Parathyroid adenoma (tissue), 2 donors: ENCODE measurements around the gene RANBP9.

Source experiments
- H2AFZ ChIP-seq: fragments of 300-600 bp; sonication (generic); one replicate; pipeline ENCODE4 v1.7.0; 2017; ENCODE audit warnings: antibody characterized with exemption, mild to moderate bottlenecking
- H3K27ac ChIP-seq: fragments of 300-600 bp; sonication (generic); one replicate; pipeline ENCODE4 v1.7.0; 2017
- H3K27me3 ChIP-seq: fragments of 300-600 bp; sonication (generic); one replicate; pipeline ENCODE4 v1.7.0; 2017; ENCODE audit warnings: low read length; ENCODE audit not compliant: control insufficient read depth, insufficient read depth
- H3K36me3 ChIP-seq: fragments of 300-600 bp; sonication (generic); one replicate; pipeline ENCODE4 v1.7.0; 2017; ENCODE audit warnings: low read length; ENCODE audit not compliant: control insufficient read depth, insufficient read depth
- H3K4me1 ChIP-seq: fragments of 300-600 bp; sonication (generic); one replicate; pipeline ENCODE4 v1.7.0; 2017; ENCODE audit warnings: control low read depth
- H3K4me2 ChIP-seq: fragments of 300-600 bp; sonication (generic); one replicate; pipeline ENCODE4 v1.7.0; 2017; ENCODE audit warnings: low read length
- H3K4me3 ChIP-seq: fragments of 300-600 bp; sonication (generic); one replicate; pipeline ENCODE4 v1.7.0; 2017; ENCODE audit warnings: low read depth, low read length
- H3K79me2 ChIP-seq: fragments of 300-600 bp; sonication (generic); one replicate; pipeline ENCODE4 v1.7.0; 2017; ENCODE audit warnings: control low read depth
- H3K9ac ChIP-seq: fragments of 300-600 bp; sonication (generic); one replicate; pipeline ENCODE4 v1.7.0; 2017; ENCODE audit warnings: mild to moderate bottlenecking
- H3K9me3 ChIP-seq: fragments of 300-600 bp; sonication (generic); one replicate; pipeline ENCODE4 v1.7.0; 2017; ENCODE audit warnings: low read length; ENCODE audit not compliant: control insufficient read depth
- TF ChIP-seq, protein P1 (sequence below): fragments of 300-600 bp; sonication (generic); IDR thresholded peaks from one replicate; pipeline ENCODE4 v1.7.0; 2017; ENCODE audit warnings: antibody characterized with exemption, mild to moderate bottlenecking
- donor health status: primary hyperparathyroidism.

The RANBP9 gene

DNA sequence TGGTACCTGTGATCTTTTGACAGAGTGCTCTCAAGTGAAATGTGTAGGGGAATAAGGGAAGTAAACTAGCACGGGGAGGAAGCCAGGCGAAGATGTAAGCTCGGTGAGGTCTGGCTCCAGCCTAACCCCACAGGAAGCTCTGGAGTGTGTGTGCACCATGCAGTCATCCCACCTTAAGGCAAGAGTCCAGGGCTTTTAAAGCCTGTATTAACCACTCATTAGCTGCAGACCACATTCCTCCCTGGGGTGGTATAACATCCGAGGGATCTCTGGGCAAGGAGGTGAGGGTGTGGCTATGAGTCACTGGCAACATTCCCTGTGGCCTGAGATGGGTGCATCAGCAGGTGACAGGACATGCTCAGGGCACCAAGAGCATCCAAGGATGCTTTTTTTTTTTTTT is 12.5 kb upstream of the RANBP9 start:
- Histone ChIP-seq H3K36me3 (no peaks in the 10 kb centered on the region), H3K27me3 (no peaks in the 10 kb centered on the region), H3K79me2 (no peaks in the 10 kb centered on the region), H3K4me3 (no peak overlapping the region), H3K9ac (no peak overlapping the region), H2AFZ (no peak overlapping the region), H3K27ac (no peak overlapping the region), H3K9me3 (no peaks in the 10 kb centered on the region), H3K4me2 (no peak overlapping the region), H3K4me1 (no peaks in the 10 kb centered on the region)
- TF ChIP-seq, protein P1, sequence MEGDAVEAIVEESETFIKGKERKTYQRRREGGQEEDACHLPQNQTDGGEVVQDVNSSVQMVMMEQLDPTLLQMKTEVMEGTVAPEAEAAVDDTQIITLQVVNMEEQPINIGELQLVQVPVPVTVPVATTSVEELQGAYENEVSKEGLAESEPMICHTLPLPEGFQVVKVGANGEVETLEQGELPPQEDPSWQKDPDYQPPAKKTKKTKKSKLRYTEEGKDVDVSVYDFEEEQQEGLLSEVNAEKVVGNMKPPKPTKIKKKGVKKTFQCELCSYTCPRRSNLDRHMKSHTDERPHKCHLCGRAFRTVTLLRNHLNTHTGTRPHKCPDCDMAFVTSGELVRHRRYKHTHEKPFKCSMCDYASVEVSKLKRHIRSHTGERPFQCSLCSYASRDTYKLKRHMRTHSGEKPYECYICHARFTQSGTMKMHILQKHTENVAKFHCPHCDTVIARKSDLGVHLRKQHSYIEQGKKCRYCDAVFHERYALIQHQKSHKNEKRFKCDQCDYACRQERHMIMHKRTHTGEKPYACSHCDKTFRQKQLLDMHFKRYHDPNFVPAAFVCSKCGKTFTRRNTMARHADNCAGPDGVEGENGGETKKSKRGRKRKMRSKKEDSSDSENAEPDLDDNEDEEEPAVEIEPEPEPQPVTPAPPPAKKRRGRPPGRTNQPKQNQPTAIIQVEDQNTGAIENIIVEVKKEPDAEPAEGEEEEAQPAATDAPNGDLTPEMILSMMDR, result no peak

DNA sequence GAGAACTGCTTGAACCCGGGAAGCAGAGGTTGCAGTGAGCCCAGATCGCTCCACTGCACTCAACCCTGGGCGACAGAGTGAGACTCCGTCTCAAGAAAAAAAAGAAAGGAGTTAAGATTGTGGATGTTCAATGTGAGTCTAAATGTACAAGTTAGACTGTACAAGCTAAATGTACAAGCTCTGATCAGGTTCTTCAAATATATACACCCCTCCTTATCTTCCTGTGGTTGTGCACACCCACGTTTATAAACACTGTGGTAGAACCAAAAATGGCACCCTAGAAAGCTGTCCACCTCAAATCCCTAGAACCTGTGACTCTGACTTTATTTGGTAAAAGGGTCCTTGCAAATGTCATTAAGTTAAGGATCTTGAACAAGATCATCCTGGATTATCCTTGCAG is 11.2 kb upstream of the RANBP9 start:
- no peaks in the 10 kb centered on the region for H3K36me3 ChIP-seq
- no peaks in the 10 kb centered on the region for H3K27me3 ChIP-seq
- TF ChIP-seq, protein P1, result no peak
- H3K27ac ChIP-seq, result no peak overlapping the region
- no peaks in the 10 kb centered on the region for H3K79me2 ChIP-seq
- H3K9me3 ChIP-seq, result no peaks in the 10 kb centered on the region
- no peak overlapping the region for H3K9ac ChIP-seq
- H3K4me1 ChIP-seq, result no peaks in the 10 kb centered on the region
- H2AFZ ChIP-seq, result no peak overlapping the region
- no peak overlapping the region for H3K4me2 ChIP-seq
- no peak overlapping the region for H3K4me3 ChIP-seq

DNA sequence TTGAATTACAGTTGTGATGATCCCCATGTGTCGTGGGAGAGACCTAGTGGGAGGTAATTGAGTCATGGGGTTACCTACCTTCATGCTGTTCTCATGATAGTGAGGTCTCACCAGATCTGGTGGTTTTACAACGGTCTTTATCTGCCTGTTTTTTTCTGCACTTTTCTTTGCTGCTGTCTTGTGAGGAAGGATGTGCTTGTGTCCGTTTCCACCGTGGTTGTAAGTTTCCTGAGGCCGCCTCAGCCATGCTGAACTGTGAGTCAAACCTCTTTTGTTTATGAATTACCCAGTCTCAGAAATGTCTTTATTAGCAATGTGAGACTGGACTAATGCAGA is 6.5 kb upstream of the RANBP9 start:
- H3K27ac ChIP-seq, result no peak overlapping the region

DNA sequence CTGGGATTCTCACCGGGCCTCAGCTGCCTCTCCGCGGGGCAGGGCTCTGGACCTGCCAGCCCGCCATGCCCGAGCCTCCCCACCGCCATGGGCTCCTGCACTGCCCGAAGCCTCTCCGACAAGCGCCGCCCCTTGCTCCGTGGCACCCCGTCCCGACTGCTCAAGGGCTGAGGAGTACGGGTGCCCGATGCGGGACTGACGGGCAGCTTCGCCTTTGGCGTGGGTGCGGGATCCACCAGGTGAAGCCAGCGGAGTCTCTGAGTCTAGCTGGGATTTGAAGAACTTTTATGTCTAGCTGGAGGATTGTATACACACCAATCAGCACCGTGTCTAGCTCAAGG is 5.3 kb upstream of the RANBP9 start:
- Histone ChIP-seq H3K27ac (no peak overlapping the region), H3K27me3 (no peaks in the 10 kb centered on the region), H3K79me2 (no peaks in the 10 kb centered on the region), H3K4me2 (no peak overlapping the region), H3K4me1 (no peaks in the 10 kb centered on the region), H3K9ac (no peak overlapping the region), H2AFZ (no peak overlapping the region), H3K4me3 (no peak overlapping the region), H3K9me3 (no peaks in the 10 kb centered on the region), H3K36me3 (no peaks in the 10 kb centered on the region)
- TF ChIP-seq, protein P1, result no peak

More for the DNA sequence above, 6.5 kb upstream of the RANBP9 start:
- Histone ChIP-seq H3K36me3 (no peaks in the 10 kb centered on the region), H3K9me3 (no peaks in the 10 kb centered on the region), H2AFZ (no peak overlapping the region), H3K4me2 (no peak overlapping the region), H3K9ac (no peak overlapping the region), H3K4me3 (no peak overlapping the region), H3K4me1 (no peaks in the 10 kb centered on the region), H3K27me3 (no peaks in the 10 kb centered on the region), H3K79me2 (no peaks in the 10 kb centered on the region)
- TF ChIP-seq, protein P1, result no peak

DNA sequence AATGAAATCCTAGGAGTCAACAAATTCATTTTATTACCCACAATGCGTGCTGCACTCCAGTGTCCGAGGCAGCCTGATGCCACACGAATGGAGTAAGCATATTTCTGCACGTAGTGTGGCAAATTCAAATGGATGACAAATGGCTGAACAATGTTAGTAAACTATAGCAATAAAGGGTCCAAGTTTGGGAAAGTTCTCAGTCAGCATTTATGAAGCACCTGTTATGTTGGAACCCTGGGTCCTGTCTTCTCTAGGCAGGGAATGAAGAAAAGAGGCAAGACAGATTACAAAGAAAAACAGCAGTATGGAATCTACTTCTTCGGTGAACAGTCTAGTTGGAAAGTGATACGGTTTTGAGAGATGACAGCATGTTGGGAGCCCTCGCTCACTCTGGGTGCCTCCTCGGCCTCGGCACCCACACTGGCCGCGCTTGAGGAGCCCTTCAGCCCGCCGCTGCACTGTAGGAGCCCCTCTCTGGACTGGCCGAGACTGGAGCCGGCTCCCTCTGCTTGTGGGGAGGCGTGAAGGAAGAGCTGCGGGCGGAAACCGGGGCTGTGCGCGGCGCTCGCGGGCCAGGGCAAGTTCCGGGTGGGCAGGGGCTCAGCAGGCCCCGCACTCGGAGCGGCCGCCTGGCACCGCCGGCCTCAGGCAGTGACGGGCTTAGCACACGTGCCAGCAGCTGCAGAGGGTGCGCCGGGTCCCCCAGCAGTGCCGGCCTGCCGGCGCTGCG is 4.8 kb upstream of the RANBP9 start:
- Histone ChIP-seq H3K27me3 (no peaks in the 10 kb centered on the region), H3K9ac (no peak overlapping the region), H3K27ac (no peak overlapping the region), H3K79me2 (no peaks in the 10 kb centered on the region), H3K36me3 (no peaks in the 10 kb centered on the region), H3K4me3 (no peak overlapping the region), H3K9me3 (no peaks in the 10 kb centered on the region), H3K4me1 (no peaks in the 10 kb centered on the region), H2AFZ (no peak overlapping the region), H3K4me2 (no peak overlapping the region)
- TF ChIP-seq, protein P1, result no peak
